ENCODE results near the gene SLC43A2.

- TF ChIP-seq CTCF (IDR thresholded peaks at IDR 0.05), result no peak
- no peak for TF ChIP-seq POLR2A (IDR thresholded peaks at IDR 0.05)
These were observed 59.5 kb downstream of the SLC43A2 start for GRCh38 chr17:1568950-1569810.

All from Peyer's patch (tissue), 4 donors.